Gastrocnemius medialis (tissue), 4 donors: ENCODE measurements around the gene SPACA4. TPM values are rescaled to one million over a fixed set of nuclear protein-coding genes. Genes with fewer than 3 reads are reported as not detected.

Experiments used
- ATAC-seq, 2 donors: fragments of 150-250 bp; one replicate each; pipeline ENCODE4 v1.9.1; 2016
- DNase-seq, 2 donors: peaks; one replicate each; pipeline ENCODE4 v3.0.0-alpha.2; 2019
- H3K27ac ChIP-seq, 4 donors: fragments of 200-600 bp; sonication (generic); 1 replicate in 1 of 4; 2 replicates in 3 of 4; pipeline ENCODE4 v1.5.1; 2016 to 2018; ENCODE audit warnings: mild to moderate bottlenecking in 2 of 4, moderate library complexity in 1 of 4
- H3K27me3 ChIP-seq, 3 donors: fragments of 200-600 bp; sonication (generic) in 2 of 3; 1 replicate in 1 of 3; 2 replicates in 2 of 3; pipeline versions ENCODE4 v1.5.1 to v1.6.0; 2016 to 2019; ENCODE audit warnings: mild to moderate bottlenecking in 1 of 3, moderate library complexity in 1 of 3
- H3K36me3 ChIP-seq, 2 donors: fragments of 200-600 bp; sonication (generic) in 1 of 2; one replicate each; pipeline ENCODE4 v1.5.1; 2017 to 2018
- H3K4me1 ChIP-seq, 2 donors: fragments of 200-600 bp; sonication (generic) in 1 of 2; one replicate each; pipeline ENCODE4 v1.5.1; 2016 to 2017; ENCODE audit warnings: mild to moderate bottlenecking in 2 of 2
- H3K4me3 ChIP-seq, 4 donors: fragments of 200-600 bp; sonication (generic) in 3 of 4; 1 replicate in 1 of 4; 2 replicates in 3 of 4; pipeline ENCODE4 v1.5.1; 2016 to 2019; ENCODE audit warnings: mild to moderate bottlenecking in 2 of 4
- H3K9me3 ChIP-seq, 3 donors: fragments of 200-600 bp; sonication (generic) in 2 of 3; 1 replicate in 1 of 3; 2 replicates in 2 of 3; pipeline ENCODE4 v1.5.1; 2016 to 2019
- CTCF ChIP-seq, 5 experiments: fragments of 450-650 bp in 3 of 5; fragments of 200-600 bp in 2 of 5; sonication (generic) in 2 of 5; IDR thresholded peaks in 4 of 5; conservative IDR thresholded peaks in 1 of 5; 1 replicate in 4 of 5; 2 replicates in 1 of 5; pipeline ENCODE4 v1.5.1; 2016 to 2019; ENCODE audit warnings: antibody characterized with exemption in 5 of 5, mild to moderate bottlenecking in 3 of 5, moderate library complexity in 3 of 5
- POLR2A ChIP-seq, 2 donors: fragments of 450-650 bp; IDR thresholded peaks; one replicate each; pipeline ENCODE4 v1.6.1; 2017; ENCODE audit warnings: antibody characterized with exemption in 2 of 2, mild to moderate bottlenecking in 2 of 2, moderate library complexity in 2 of 2
- in situ Hi-C, 4 donors: fragments of 200-750 bp; cut with MboI; loops; one replicate each; pipeline versions ENCODE4 v1.15.0 to v1.8.0; 2017; ENCODE audit warnings: low sequenced_read_pairs in 4 of 4
- intact Hi-C: fragments of 100-400 bp; cut with DNase I; formaldehyde crosslinking; loops from one replicate; pipeline ENCODE4 v1.15.1; 2023; ENCODE audit warnings: low total_unique reads
- total RNA-seq, 4 donors: library from RNA; depleted of rRNA; stranded (reverse); fragments of >200 nt; gene quantifications; one replicate each; pipeline versions ENCODE4 v1.1.0 to v1.2.3, GENCODE V29; 2016

The SPACA4 gene
- total RNA-seq, 4 donors from 2014 or later, result not detected

GRCh38 chr19:48648134-48648533 lies 41.6 kb downstream of the SPACA4 start:
- Histone ChIP-seq H3K9me3 (no peaks in the 10 kb centered on the region), H3K4me3 (no peak overlapping the region), H3K36me3 (no peaks in the 10 kb centered on the region), H3K27me3 (no peaks in the 10 kb centered on the region), H3K27ac (no peak overlapping the region), H3K4me1 (peaks cover 14 to 23% of the 10 kb centered on the region in 2 donors)
- in situ Hi-C loops, result loop anchor here in 2 of 4 donors (5.0 to 25.0 kb wide), 3 partner anchors 89 to 194 kb away; partner anchors contain the start of genes IZUMO1 (in 2 of the 2) and RASIP1 (in 2 of the 2)
- TF ChIP-seq CTCF (IDR thresholded peaks at IDR 0.05 in 4 of 5, conservative IDR thresholded peaks at IDR 0.05 in 1 of 5) (no peak), POLR2A (IDR thresholded peaks at IDR 0.05) (no peak)
- intact Hi-C loops, result loop anchor here (5.0 kb wide), 1 partner anchor 69 kb away; the partner anchor contains the start of gene MAMSTR
- ATAC-seq (no peak), DNase-seq (no peak)

GRCh38 chr19:48650974-48651682 lies 44.6 kb downstream of the SPACA4 start:
- intact Hi-C loops (no loop called here), in situ Hi-C loops (loop anchor here in 1 of 4 donors (10.0 kb wide), 1 partner anchor 64 kb away; the partner anchor contains the start of gene MAMSTR)
- Histone ChIP-seq H3K27me3 (no peaks in the 10 kb centered on the region), H3K4me1 (peaks cover under 1 to 2% of the 10 kb centered on the region in 2 donors), H3K36me3 (no peaks in the 10 kb centered on the region), H3K27ac (no peak overlapping the region), H3K4me3 (no peak overlapping the region), H3K9me3 (no peaks in the 10 kb centered on the region)
- TF ChIP-seq CTCF (IDR thresholded peaks at IDR 0.05 in 4 of 5, conservative IDR thresholded peaks at IDR 0.05 in 1 of 5) (no peak), POLR2A (IDR thresholded peaks at IDR 0.05) (no peak)
- DNase-seq (no peak), ATAC-seq (no peak)

GRCh38 chr19:48651683-48652048 lies 45.1 kb downstream of the SPACA4 start:
- no peaks in the 10 kb centered on the region for H3K36me3 ChIP-seq
- in situ Hi-C loops, result loop anchor here in 1 of 4 donors (10.0 kb wide), 1 partner anchor 63 kb away; the partner anchor contains the start of gene MAMSTR
- no peak for TF ChIP-seq POLR2A (IDR thresholded peaks at IDR 0.05)
- no peak for TF ChIP-seq CTCF (IDR thresholded peaks at IDR 0.05 in 4 of 5, conservative IDR thresholded peaks at IDR 0.05 in 1 of 5)
- ATAC-seq (no peak), DNase-seq (no peak)
- no peak overlapping the region for H3K27ac ChIP-seq
- intact Hi-C loops, result no loop called here
- no peaks in the 10 kb centered on the region for H3K9me3 ChIP-seq
- H3K4me3 ChIP-seq, result no peak overlapping the region
- no peaks in the 10 kb centered on the region for H3K4me1 ChIP-seq
- no peaks in the 10 kb centered on the region for H3K27me3 ChIP-seq

DNA sequence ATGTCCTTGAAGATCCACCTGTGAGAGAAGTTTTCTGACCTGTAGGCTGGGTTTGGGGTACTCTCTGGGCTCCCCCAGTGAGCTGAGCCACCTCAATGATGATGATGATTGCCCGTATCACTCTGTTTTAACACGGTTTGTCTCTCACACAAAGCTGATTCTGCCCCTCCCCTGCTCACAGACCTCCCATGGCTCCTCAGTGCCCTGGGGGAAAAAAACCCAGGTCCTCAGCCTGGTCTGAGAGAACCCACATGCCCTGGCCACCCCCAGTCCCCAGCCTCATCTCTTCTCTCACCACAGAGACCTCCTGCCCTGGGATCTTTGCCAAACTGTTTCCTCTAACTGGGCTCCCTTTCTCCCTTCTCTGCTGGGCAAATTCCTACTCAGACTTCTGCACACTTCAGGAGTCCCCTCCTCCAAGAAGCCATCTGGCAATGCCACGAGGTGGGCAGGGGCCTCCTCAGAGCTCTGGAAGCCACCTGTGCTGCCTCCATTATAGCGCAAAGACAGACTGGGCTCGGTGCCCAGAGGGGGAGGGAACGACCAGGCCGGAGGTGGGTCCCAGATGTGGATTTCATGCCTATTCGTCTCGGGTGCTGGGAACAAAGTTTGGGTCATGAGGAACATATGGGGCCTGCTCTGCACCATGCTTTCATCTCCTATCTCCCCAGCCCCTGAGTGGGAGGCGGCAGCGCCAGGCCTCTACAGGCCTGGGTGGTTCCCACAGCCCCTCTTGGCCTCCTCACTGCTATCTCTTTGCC lies 47.9 kb downstream of the SPACA4 start:
- in situ Hi-C loops, result loop anchor here in 1 of 4 donors (10.0 kb wide), 1 partner anchor 60 kb away; the partner anchor contains the start of gene MAMSTR
- Histone ChIP-seq H3K4me3 (no peak overlapping the region), H3K27ac (no peak overlapping the region), H3K4me1 (no peaks in the 10 kb centered on the region), H3K36me3 (no peaks in the 10 kb centered on the region), H3K9me3 (no peaks in the 10 kb centered on the region), H3K27me3 (no peaks in the 10 kb centered on the region)
- TF ChIP-seq POLR2A (IDR thresholded peaks at IDR 0.05) (no peak), CTCF (IDR thresholded peaks at IDR 0.05 in 4 of 5, conservative IDR thresholded peaks at IDR 0.05 in 1 of 5) (no peak)
- intact Hi-C loops, result no loop called here
- no peak for DNase-seq
- ATAC-seq, result no peak
